GM21619 (cell line): ENCODE results near the gene SLC37A3.
"Not testable (repeated sequence)": the region's sequence is repeated elsewhere in the genome, so short reads cannot be mapped to it uniquely, and the experiment has no call there.

Source experiments
- ATAC-seq: cut with Tn5 transposase; IDR thresholded peaks from one replicate; pipeline ENCODE4 v1.9.1; 2021; ENCODE audit not compliant: unreplicated experiment

The SLC37A3 gene

GRCh38 chr7:140315498-140316164 lies 82.7 kb downstream of the SLC37A3 start:
- ATAC-seq = no peak

- no peak for ATAC-seq
These were observed 83.5 kb downstream of the SLC37A3 start for GRCh38 chr7:140314573-140315480.

- ATAC-seq = no peak
These were observed 86.0 kb downstream of the SLC37A3 start for GRCh38 chr7:140312141-140312846.

GRCh38 chr7:140311128-140311527 lies 87.2 kb downstream of the SLC37A3 start:
- not testable (repeated sequence) for ATAC-seq

- no peak for ATAC-seq
These were observed 87.9 kb downstream of the SLC37A3 start for GRCh38 chr7:140310337-140311002.

GRCh38 chr7:140308060-140308459 lies 90.3 kb downstream of the SLC37A3 start:
- ATAC-seq = no peak

- no peak for ATAC-seq
These were observed 94.0 kb downstream of the SLC37A3 start for GRCh38 chr7:140304191-140304799.

GRCh38 chr7:140300243-140301136 lies 97.8 kb downstream of the SLC37A3 start:
- ATAC-seq = no peak

GRCh38 chr7:140298213-140298612 lies 100.1 kb downstream of the SLC37A3 start:
- no peak for ATAC-seq

GRCh38 chr7:140297192-140297591 lies 101.1 kb downstream of the SLC37A3 start:
- no peak for ATAC-seq

- no peak for ATAC-seq
These were observed 103.0 kb downstream of the SLC37A3 start for GRCh38 chr7:140295224-140295738.

- no peak for ATAC-seq
These were observed 103.9 kb downstream of the SLC37A3 start for GRCh38 chr7:140294454-140294853.

GRCh38 chr7:140292438-140292837 lies 105.9 kb downstream of the SLC37A3 start:
- ATAC-seq = no peak

- no peak for ATAC-seq
These were observed 108.5 kb downstream of the SLC37A3 start for GRCh38 chr7:140289804-140290203.

GRCh38 chr7:140287988-140288387 lies 110.3 kb downstream of the SLC37A3 start:
- no peak for ATAC-seq

- no peak for ATAC-seq
These were observed 112.4 kb downstream of the SLC37A3 start for GRCh38 chr7:140285938-140286337.

- no peak for ATAC-seq
These were observed 114.3 kb downstream of the SLC37A3 start for GRCh38 chr7:140284062-140284461.
